Natural killer cell (primary cell): ENCODE results near the gene HM13. TPM values are rescaled to one million over a fixed set of nuclear protein-coding genes. Genes with fewer than 3 reads are reported as not detected.
"Not testable (repeated sequence)": the region's sequence is repeated elsewhere in the genome, so short reads cannot be mapped to it uniquely, and the experiment has no call there.

Experiments used
- ATAC-seq, 3 donors: fragments of 150-1000 bp in 2 of 3; fragments of 200-7000 bp in 1 of 3; cut with Tn5 transposase; 1 replicate in 1 of 3; 2 replicates in 2 of 3; pipeline ENCODE4 v1.10.0; 2021; ENCODE audit warnings: mild to moderate bottlenecking in 2 of 3, moderate library complexity in 2 of 3
- DNase-seq, 2 donors: peaks; one replicate each; pipeline versions ENCODE4 v3.0.0 to v3.0.0-alpha.2; 2013 to 2021; ENCODE audit warnings: mixed read lengths in 1 of 2
- H3K27ac ChIP-seq: one replicate; pipeline ENCODE4 v1.5.1; 2013; ENCODE audit warnings: mild to moderate bottlenecking, low read length
- H3K27me3 ChIP-seq: one replicate; pipeline ENCODE4 v1.6.1; 2013; ENCODE audit warnings: low read length; ENCODE audit not compliant: control insufficient read depth, insufficient read depth
- H3K36me3 ChIP-seq: one replicate; pipeline ENCODE4 v1.6.1; 2013; ENCODE audit warnings: low read length; ENCODE audit not compliant: control insufficient read depth, insufficient read depth
- H3K4me1 ChIP-seq: one replicate; pipeline ENCODE4 v1.6.1; 2013; ENCODE audit warnings: low read length; ENCODE audit not compliant: control insufficient read depth, insufficient read depth
- H3K4me3 ChIP-seq: one replicate; pipeline ENCODE4 v1.5.1; 2013; ENCODE audit warnings: low read length
- H3K9me3 ChIP-seq: one replicate; pipeline ENCODE4 v1.6.1; 2013; ENCODE audit warnings: low read length; ENCODE audit not compliant: control insufficient read depth, insufficient read depth
- H3K27ac Mint-ChIP-seq, 2 donors: one replicate each; pipeline ENCODE4 v1.8.0; 2022; ENCODE audit warnings: mild to moderate bottlenecking in 2 of 2, mixed read lengths in 2 of 2, moderate library complexity in 1 of 2
- H3K27me3 Mint-ChIP-seq, 2 donors: one replicate each; pipeline ENCODE4 v1.8.0; 2022; ENCODE audit warnings: low read depth in 2 of 2, mixed read lengths in 2 of 2
- H3K36me3 Mint-ChIP-seq: one replicate; pipeline ENCODE4 v1.8.0; 2022; ENCODE audit warnings: mixed read lengths
- H3K4me1 Mint-ChIP-seq, 2 donors: one replicate each; pipeline ENCODE4 v1.8.0; 2022; ENCODE audit warnings: mixed read lengths in 2 of 2
- H3K4me3 Mint-ChIP-seq: one replicate; pipeline ENCODE4 v1.8.0; 2022; ENCODE audit warnings: mild to moderate bottlenecking, moderate library complexity, mixed read lengths
- H3K9me3 Mint-ChIP-seq, 2 donors: one replicate each; pipeline ENCODE4 v1.8.0; 2022; ENCODE audit warnings: mixed read lengths in 2 of 2
- WGBS: methylation state at CpG from one replicate; pipeline ENCODE4 v1.1.7; 2013; ENCODE audit warnings: missing lambda C conversion rate; ENCODE audit not compliant: insufficient coverage; 5-methylcytosine and 5-hydroxymethylcytosine counted together
- intact Hi-C: fragments of 100-400 bp; cut with micrococcal nuclease; formaldehyde crosslinking; loops from one replicate; pipeline ENCODE4 v1.14.2; 2022
- total RNA-seq, 4 donors: library from RNA; stranded (reverse); fragments of 120-200 nt in 1 of 4; gene quantifications; one replicate each; pipeline versions ENCODE4 v1.2.3 to v1.2.4, GENCODE V29; 2013 to 2022
- TF ChIP-seq, protein P1 (sequence below): fragments of 200-600 bp; IDR thresholded peaks from one replicate; pipeline ENCODE4 v1.8.0; 2022; ENCODE audit warnings: antibody characterized with exemption

HM13 gene
- total RNA-seq, 3 donors from 2014 or later (not counting 1 experiment from before 2014, with no cell fraction given), result 97.5 to 135 (median 104) TPM

DNA sequence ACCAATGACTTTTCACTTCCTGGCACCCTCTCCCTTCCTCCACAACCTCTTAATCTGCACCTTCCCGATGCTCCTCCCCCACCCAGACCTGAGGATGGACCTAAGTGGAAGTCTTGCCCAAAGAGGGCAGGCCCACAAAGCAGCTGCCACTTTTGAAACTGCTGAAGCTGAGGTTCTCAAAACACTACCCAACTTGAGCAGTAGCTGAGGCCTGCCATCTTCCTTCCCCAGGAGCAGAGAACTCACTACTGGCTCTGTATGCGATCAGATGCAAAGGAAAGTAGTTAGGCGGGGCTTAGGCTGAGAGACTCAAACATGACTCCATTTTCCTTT lies 1.5 kb downstream of the HM13 start:
- H3K4me3 ChIP-seq, result no peak overlapping the region
- ATAC-seq (no peak), DNase-seq (no peak)
- no peaks in the 10 kb centered on the region for H3K27me3 ChIP-seq
- Mint-ChIP-seq H3K36me3 (no peaks in the 10 kb centered on the region), H3K4me3 (no peak overlapping the region), H3K27ac (no peak overlapping the region), H3K4me1 (peaks cover 14 to 23% of the 10 kb centered on the region in 2 donors), H3K27me3 (no peaks in the 10 kb centered on the region), H3K9me3 (no peaks in the 10 kb centered on the region)
- H3K27ac ChIP-seq, result peak overlapping the region; percentile 9
- intact Hi-C loops, result loop anchor here (2.0 kb wide), 1 partner anchor 97 kb away; no protein-coding TSS in a partner anchor
- peaks cover 5% of the 10 kb centered on the region for H3K36me3 ChIP-seq
- H3K4me1 ChIP-seq, result peaks cover 35% of the 10 kb centered on the region
- WGBS, result 61% methylated on average over 3 of the region's 3 CpGs
- TF ChIP-seq, protein P1, sequence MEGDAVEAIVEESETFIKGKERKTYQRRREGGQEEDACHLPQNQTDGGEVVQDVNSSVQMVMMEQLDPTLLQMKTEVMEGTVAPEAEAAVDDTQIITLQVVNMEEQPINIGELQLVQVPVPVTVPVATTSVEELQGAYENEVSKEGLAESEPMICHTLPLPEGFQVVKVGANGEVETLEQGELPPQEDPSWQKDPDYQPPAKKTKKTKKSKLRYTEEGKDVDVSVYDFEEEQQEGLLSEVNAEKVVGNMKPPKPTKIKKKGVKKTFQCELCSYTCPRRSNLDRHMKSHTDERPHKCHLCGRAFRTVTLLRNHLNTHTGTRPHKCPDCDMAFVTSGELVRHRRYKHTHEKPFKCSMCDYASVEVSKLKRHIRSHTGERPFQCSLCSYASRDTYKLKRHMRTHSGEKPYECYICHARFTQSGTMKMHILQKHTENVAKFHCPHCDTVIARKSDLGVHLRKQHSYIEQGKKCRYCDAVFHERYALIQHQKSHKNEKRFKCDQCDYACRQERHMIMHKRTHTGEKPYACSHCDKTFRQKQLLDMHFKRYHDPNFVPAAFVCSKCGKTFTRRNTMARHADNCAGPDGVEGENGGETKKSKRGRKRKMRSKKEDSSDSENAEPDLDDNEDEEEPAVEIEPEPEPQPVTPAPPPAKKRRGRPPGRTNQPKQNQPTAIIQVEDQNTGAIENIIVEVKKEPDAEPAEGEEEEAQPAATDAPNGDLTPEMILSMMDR, result no peak
- H3K9me3 ChIP-seq, result no peaks in the 10 kb centered on the region

- H3K9me3 Mint-ChIP-seq, result no peaks in the 10 kb centered on the region
- H3K27ac Mint-ChIP-seq, result no peak overlapping the region
- Histone ChIP-seq H3K27ac (peak overlapping the region; percentile 9), H3K4me1 (peaks cover 35% of the 10 kb centered on the region), H3K9me3 (no peaks in the 10 kb centered on the region), H3K4me3 (no peak overlapping the region), H3K27me3 (no peaks in the 10 kb centered on the region), H3K36me3 (peaks cover 8% of the 10 kb centered on the region)
- TF ChIP-seq, protein P1, result no peak
- H3K36me3 Mint-ChIP-seq, result no peaks in the 10 kb centered on the region
- H3K4me1 Mint-ChIP-seq, result peaks cover 14 to 27% of the 10 kb centered on the region in 2 donors
- DNase-seq (no peak), ATAC-seq (no peak)
- no peaks in the 10 kb centered on the region for H3K27me3 Mint-ChIP-seq
- no peak overlapping the region for H3K4me3 Mint-ChIP-seq
- intact Hi-C loops, result no loop called here
- WGBS, result 93% methylated on average over 4 of the region's 4 CpGs
These were observed 1.9 kb downstream of the HM13 start for GRCh38 chr20:31516166-31516565.

DNA sequence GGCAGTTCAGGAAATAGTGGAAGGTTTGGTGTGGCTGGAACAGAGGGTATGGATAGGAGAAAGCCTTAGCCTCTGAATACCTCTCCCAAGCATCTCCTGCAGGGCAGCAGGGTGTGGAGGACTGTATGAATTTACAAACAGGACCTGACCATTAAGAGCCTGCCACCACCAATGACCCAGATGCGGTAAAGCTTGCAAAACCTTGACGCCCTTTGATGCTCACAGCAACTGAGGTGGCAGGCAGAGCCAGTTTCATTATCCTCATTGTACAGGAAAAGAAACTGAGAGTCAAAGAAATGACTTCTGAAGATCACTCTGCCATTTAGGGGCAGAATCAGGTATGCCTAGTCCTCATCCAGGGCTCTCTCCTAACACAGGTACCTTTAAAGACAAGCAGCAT lies 2.4 kb downstream of the HM13 start:
- Histone ChIP-seq H3K36me3 (peaks cover 9% of the 10 kb centered on the region), H3K4me1 (peaks cover 35% of the 10 kb centered on the region), H3K27me3 (no peaks in the 10 kb centered on the region), H3K4me3 (no peak overlapping the region), H3K9me3 (no peaks in the 10 kb centered on the region), H3K27ac (no peak overlapping the region)
- H3K27me3 Mint-ChIP-seq, result no peaks in the 10 kb centered on the region
- ATAC-seq (no peak), DNase-seq (peak in 1 of 2 donors; percentile 34)
- peaks cover 14 to 29% of the 10 kb centered on the region in 2 donors for H3K4me1 Mint-ChIP-seq
- no peak overlapping the region for H3K27ac Mint-ChIP-seq
- no peak overlapping the region for H3K4me3 Mint-ChIP-seq
- TF ChIP-seq, protein P1, result no peak
- H3K9me3 Mint-ChIP-seq, result no peaks in the 10 kb centered on the region
- no peaks in the 10 kb centered on the region for H3K36me3 Mint-ChIP-seq
- WGBS, result 42% methylated on average over 2 of the region's 2 CpGs
- intact Hi-C loops, result no loop called here

- WGBS, result 86% methylated on average over 4 of the region's 4 CpGs
- no peak overlapping the region for H3K4me3 ChIP-seq
- DNase-seq (no peak), ATAC-seq (no peak)
- no peak overlapping the region for H3K4me3 Mint-ChIP-seq
- no peaks in the 10 kb centered on the region for H3K36me3 Mint-ChIP-seq
- H3K27me3 Mint-ChIP-seq, result no peaks in the 10 kb centered on the region
- no peak overlapping the region for H3K27ac Mint-ChIP-seq
- H3K27ac ChIP-seq, result no peak overlapping the region
- peaks cover 9% of the 10 kb centered on the region for H3K36me3 ChIP-seq
- TF ChIP-seq, protein P1, result no peak
- H3K9me3 ChIP-seq, result no peaks in the 10 kb centered on the region
- H3K4me1 Mint-ChIP-seq, result peaks cover 18 to 29% of the 10 kb centered on the region in 2 donors
- no peaks in the 10 kb centered on the region for H3K27me3 ChIP-seq
- H3K4me1 ChIP-seq, result peaks cover 38% of the 10 kb centered on the region
- no peaks in the 10 kb centered on the region for H3K9me3 Mint-ChIP-seq
- intact Hi-C loops, result no loop called here
These were observed 3.1 kb downstream of the HM13 start for GRCh38 chr20:31517373-31517772.

GRCh38 chr20:31521267-31521666 lies 7.0 kb downstream of the HM13 start:
- 92% methylated on average over 7 of the region's 7 CpGs for WGBS
- intact Hi-C loops, H3K27me3 ChIP-seq, H3K27ac ChIP-seq, DNase-seq, H3K9me3 ChIP-seq, H3K27me3 Mint-ChIP-seq, H3K36me3 Mint-ChIP-seq, H3K4me3 ChIP-seq, ATAC-seq, H3K4me3 Mint-ChIP-seq, H3K9me3 Mint-ChIP-seq: not testable (repeated sequence)
- peaks cover 17% of the 10 kb centered on the region for H3K4me1 ChIP-seq
- peak overlapping the region in 1 of 2 donors; percentile 12 for H3K27ac Mint-ChIP-seq
- H3K36me3 ChIP-seq, result peaks cover 13% of the 10 kb centered on the region
- peaks cover 23 to 34% of the 10 kb centered on the region in 2 donors for H3K4me1 Mint-ChIP-seq
